Trophoblast cell (in vitro differentiated cells and primary cell): ENCODE data around the gene CCDC85A.
A peak's percentile ranks its signal among the peaks of the same experiment; 100 is the strongest.

ENCODE experiments used
- DNase-seq, 2 donors: peaks; one replicate each; pipeline ENCODE4 v3.0.0-alpha.2; 2016
- H2AFZ ChIP-seq: 2 replicates; pipeline ENCODE4 v1.6.1; 2013; ENCODE audit warnings: low read length, moderate library complexity, mild to moderate bottlenecking; ENCODE audit not compliant: insufficient read depth, poor library complexity
- H2AK5ac ChIP-seq: 2 replicates; pipeline ENCODE4 v1.6.1; 2013; ENCODE audit warnings: mild to moderate bottlenecking, low read length
- H2BK120ac ChIP-seq: 2 replicates; pipeline ENCODE4 v1.6.1; 2013; ENCODE audit warnings: low read length, mild to moderate bottlenecking, moderate library complexity; ENCODE audit not compliant: insufficient read depth, poor library complexity
- H2BK12ac ChIP-seq: 2 replicates; pipeline ENCODE4 v1.6.1; 2013; ENCODE audit warnings: mild to moderate bottlenecking, low read length, moderate library complexity
- H2BK5ac ChIP-seq: 2 replicates; pipeline ENCODE4 v1.6.1; 2013; ENCODE audit warnings: low read length, low read depth, moderate library complexity, mild to moderate bottlenecking; ENCODE audit not compliant: poor library complexity
- H3K14ac ChIP-seq: 2 replicates; pipeline ENCODE4 v1.6.1; 2013; ENCODE audit warnings: mild to moderate bottlenecking, low read length
- H3K18ac ChIP-seq: 2 replicates; pipeline ENCODE4 v1.6.1; 2013; ENCODE audit warnings: mild to moderate bottlenecking, low read length
- H3K23ac ChIP-seq: 2 replicates; pipeline ENCODE4 v1.6.1; 2013; ENCODE audit warnings: low read length
- H3K27ac ChIP-seq: 2 replicates; pipeline ENCODE4 v1.5.1; 2013; ENCODE audit warnings: low read depth, mild to moderate bottlenecking, inconsistent platforms, low read length, moderate library complexity
- H3K27me3 ChIP-seq: 2 replicates; pipeline ENCODE4 v1.6.1; 2013; ENCODE audit warnings: inconsistent platforms, mild to moderate bottlenecking, low read length, moderate library complexity; ENCODE audit not compliant: insufficient read depth
- H3K36me3 ChIP-seq, 2 experiments: 1 replicate in 1 of 2; 2 replicates in 1 of 2; pipeline ENCODE4 v1.6.1; 2013; ENCODE audit warnings: low read length in 2 of 2, mild to moderate bottlenecking in 2 of 2, moderate library complexity in 1 of 2; ENCODE audit not compliant: insufficient read depth in 2 of 2, control insufficient read depth in 1 of 2
- H3K4ac ChIP-seq: 2 replicates; pipeline ENCODE4 v1.6.1; 2013; ENCODE audit warnings: low read depth, mild to moderate bottlenecking, low read length, moderate library complexity
- H3K4me1 ChIP-seq, 2 experiments: 1 replicate in 1 of 2; 2 replicates in 1 of 2; pipeline ENCODE4 v1.6.1; 2013; ENCODE audit warnings: low read length in 2 of 2, mild to moderate bottlenecking in 2 of 2, moderate library complexity in 1 of 2; ENCODE audit not compliant: insufficient read depth in 2 of 2, control insufficient read depth in 1 of 2
- H3K4me2 ChIP-seq: 2 replicates; pipeline ENCODE4 v1.6.1; 2013; ENCODE audit warnings: inconsistent platforms, mild to moderate bottlenecking, low read length, moderate library complexity
- H3K4me3 ChIP-seq: 2 replicates; pipeline ENCODE4 v1.5.1; 2013; ENCODE audit warnings: mild to moderate bottlenecking, low read depth, low read length, inconsistent platforms
- H3K79me1 ChIP-seq: one replicate; pipeline ENCODE4 v1.6.1; 2013; ENCODE audit warnings: low read length
- H3K79me2 ChIP-seq: 2 replicates; pipeline ENCODE4 v1.6.1; 2013; ENCODE audit warnings: low read length, mild to moderate bottlenecking; ENCODE audit not compliant: control insufficient read depth, insufficient read depth, poor library complexity
- H3K9ac ChIP-seq: 2 replicates; pipeline ENCODE4 v1.6.1; 2013; ENCODE audit warnings: mild to moderate bottlenecking, low read length
- H3K9me3 ChIP-seq: 2 replicates; pipeline ENCODE4 v1.6.1; 2013; ENCODE audit warnings: low read depth, mild to moderate bottlenecking, control low read depth, inconsistent platforms, low read length; ENCODE audit not compliant: insufficient read depth
- H4K12ac ChIP-seq: 2 replicates; pipeline ENCODE4 v1.6.1; 2013; ENCODE audit warnings: low read depth, mild to moderate bottlenecking, low read length, moderate library complexity
- H4K8ac ChIP-seq: 2 replicates; pipeline ENCODE4 v1.6.1; 2013; ENCODE audit warnings: low read depth, mild to moderate bottlenecking, low read length, moderate library complexity
- H4K91ac ChIP-seq: one replicate; pipeline ENCODE4 v1.6.1; 2013; ENCODE audit warnings: low read depth, mild to moderate bottlenecking, low read length, moderate library complexity
- WGBS: extraction: QIAGEN DNeasy Blood & Tissue Kit; methylation state at CpG from one replicate; pipeline ENCODE4 v1.1.7; 2013; ENCODE audit warnings: missing lambda C conversion rate; ENCODE audit not compliant: insufficient read length, insufficient coverage; ENCODE audit errors: extremely low coverage; 5-methylcytosine and 5-hydroxymethylcytosine counted together

The CCDC85A gene

DNA sequence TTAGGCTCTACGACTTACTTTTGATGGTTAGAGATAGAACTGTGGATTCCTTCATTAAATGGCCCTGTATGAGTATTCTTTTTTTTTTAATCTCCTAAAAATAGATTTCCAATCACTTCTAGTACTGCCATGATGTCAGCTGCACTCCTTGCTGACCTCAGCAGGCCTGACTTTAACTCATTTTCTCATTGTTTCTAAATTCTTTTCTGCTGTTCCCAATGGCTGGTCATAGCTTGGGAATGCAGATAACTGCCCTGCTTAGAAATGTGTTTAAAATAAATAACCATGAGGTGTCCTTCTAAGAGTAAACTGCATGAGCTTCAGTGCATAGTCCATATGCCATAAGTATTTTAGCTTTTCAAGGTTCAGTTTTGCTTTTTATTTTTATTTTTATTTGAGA lies 15.7 kb downstream of the CCDC85A start:
- Histone ChIP-seq H3K27me3 (no peaks in the 10 kb centered on the region), H3K23ac (no peak overlapping the region), H3K4me1 (peaks cover 0 to 4% of the 10 kb centered on the region in 2 experiments), H3K4me2 (no peak overlapping the region), H3K27ac (no peak overlapping the region), H4K12ac (no peak overlapping the region), H3K79me1 (no peaks in the 10 kb centered on the region), H2BK5ac (no peak overlapping the region), H3K4ac (no peak overlapping the region), H2AFZ (no peak overlapping the region), H2BK120ac (no peak overlapping the region), H4K91ac (no peak overlapping the region), H3K4me3 (no peak overlapping the region), H3K18ac (no peak overlapping the region), H3K9me3 (no peaks in the 10 kb centered on the region), H3K79me2 (no peaks in the 10 kb centered on the region), H2AK5ac (no peak overlapping the region), H2BK12ac (no peak overlapping the region), H3K36me3 (no peaks in the 10 kb centered on the region), H3K14ac (no peak overlapping the region), H4K8ac (no peak overlapping the region), H3K9ac (no peak overlapping the region)
- WGBS: no CpG with 5 or more reads among the region's 1 CpG
- DNase-seq: peak in 1 of 2 donors; percentile 61

DNA sequence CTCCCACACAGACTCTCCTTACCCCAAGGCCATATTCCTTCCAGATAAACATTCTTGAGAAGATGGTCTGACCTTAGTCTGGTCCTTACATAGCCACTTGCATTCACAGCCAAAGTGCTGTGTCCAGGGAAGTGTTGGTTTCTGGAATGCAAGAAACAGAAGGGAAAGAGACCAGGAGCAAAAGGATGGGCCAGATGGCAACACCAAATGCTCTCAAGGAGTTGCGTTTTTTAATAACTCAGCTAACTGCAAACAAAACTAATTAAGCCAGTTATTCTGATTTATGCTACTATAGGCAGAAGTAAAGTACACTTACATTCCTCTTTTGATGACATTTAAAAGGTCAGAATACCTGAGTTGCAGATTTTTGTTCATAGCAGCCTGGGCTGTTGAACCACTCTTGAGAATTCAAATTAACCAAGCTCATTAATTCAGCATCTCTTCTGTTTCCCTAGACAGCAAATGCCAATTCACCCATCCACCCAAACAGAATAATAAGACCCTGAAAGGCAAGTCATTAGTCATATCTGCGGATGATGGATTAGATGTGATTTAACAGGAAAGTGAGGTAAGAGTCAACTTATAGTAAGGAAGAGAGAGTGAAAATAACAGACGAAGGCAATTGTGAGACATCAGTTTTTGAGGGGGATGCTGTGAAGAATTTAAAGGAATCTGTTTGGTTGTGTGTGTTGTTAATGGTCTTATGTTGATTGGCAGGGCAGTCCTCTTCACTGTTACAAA lies 18.8 kb downstream of the CCDC85A start:
- DNase-seq: no peak
- Histone ChIP-seq H3K79me2 (no peaks in the 10 kb centered on the region), H3K9me3 (no peaks in the 10 kb centered on the region), H3K4me1 (peaks cover 0 to 4% of the 10 kb centered on the region in 2 experiments), H3K4ac (no peak overlapping the region), H2AFZ (no peak overlapping the region), H2AK5ac (no peak overlapping the region), H3K4me2 (no peak overlapping the region), H4K8ac (no peak overlapping the region), H3K23ac (no peak overlapping the region), H3K27me3 (no peaks in the 10 kb centered on the region), H4K91ac (no peak overlapping the region), H2BK120ac (no peak overlapping the region), H3K79me1 (no peaks in the 10 kb centered on the region), H4K12ac (no peak overlapping the region), H3K4me3 (no peak overlapping the region), H2BK5ac (no peak overlapping the region), H3K14ac (no peak overlapping the region), H3K27ac (no peak overlapping the region), H3K18ac (no peak overlapping the region), H3K9ac (no peak overlapping the region), H3K36me3 (no peaks in the 10 kb centered on the region), H2BK12ac (no peak overlapping the region)
- no CpG with 5 or more reads among the region's 3 CpGs for WGBS

DNA sequence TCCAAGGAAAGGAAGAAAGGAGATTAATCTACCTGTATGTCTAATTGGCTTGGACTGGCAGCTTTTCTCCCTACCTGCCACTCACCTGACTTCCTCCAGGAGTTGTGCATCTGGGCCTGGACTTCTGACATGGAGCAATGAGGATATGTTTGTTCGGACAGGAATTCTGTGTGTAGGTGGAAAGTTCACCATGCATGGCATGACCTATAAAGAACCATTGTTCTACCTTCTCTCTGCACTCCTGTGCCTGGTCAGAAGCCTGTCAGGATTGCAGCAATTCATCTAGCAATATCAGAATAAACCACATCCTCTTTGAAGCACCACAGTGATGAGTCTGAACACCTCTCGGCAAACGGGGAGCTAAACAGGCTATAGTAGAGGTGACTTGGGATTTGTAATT lies 20.8 kb downstream of the CCDC85A start:
- H3K27ac ChIP-seq: no peak overlapping the region
- no peaks in the 10 kb centered on the region for H3K79me1 ChIP-seq
- H3K23ac ChIP-seq: no peak overlapping the region
- H2BK5ac ChIP-seq: no peak overlapping the region
- H2BK120ac ChIP-seq: no peak overlapping the region
- no peak overlapping the region for H4K91ac ChIP-seq
- no peak overlapping the region for H2AFZ ChIP-seq
- H2AK5ac ChIP-seq: no peak overlapping the region
- H3K18ac ChIP-seq: no peak overlapping the region
- H3K4me1 ChIP-seq: peaks cover 0 to 4% of the 10 kb centered on the region in 2 experiments
- no CpG with 5 or more reads among the region's 3 CpGs for WGBS
- no peak overlapping the region for H3K4ac ChIP-seq
- H3K79me2 ChIP-seq: no peaks in the 10 kb centered on the region
- no peak overlapping the region for H3K9ac ChIP-seq
- H3K36me3 ChIP-seq: no peaks in the 10 kb centered on the region
- no peak overlapping the region for H2BK12ac ChIP-seq
- no peak for DNase-seq
- no peaks in the 10 kb centered on the region for H3K27me3 ChIP-seq
- no peak overlapping the region for H4K8ac ChIP-seq
- H3K4me2 ChIP-seq: no peak overlapping the region
- no peak overlapping the region for H3K14ac ChIP-seq
- no peaks in the 10 kb centered on the region for H3K9me3 ChIP-seq
- H4K12ac ChIP-seq: no peak overlapping the region
- no peak overlapping the region for H3K4me3 ChIP-seq

DNA sequence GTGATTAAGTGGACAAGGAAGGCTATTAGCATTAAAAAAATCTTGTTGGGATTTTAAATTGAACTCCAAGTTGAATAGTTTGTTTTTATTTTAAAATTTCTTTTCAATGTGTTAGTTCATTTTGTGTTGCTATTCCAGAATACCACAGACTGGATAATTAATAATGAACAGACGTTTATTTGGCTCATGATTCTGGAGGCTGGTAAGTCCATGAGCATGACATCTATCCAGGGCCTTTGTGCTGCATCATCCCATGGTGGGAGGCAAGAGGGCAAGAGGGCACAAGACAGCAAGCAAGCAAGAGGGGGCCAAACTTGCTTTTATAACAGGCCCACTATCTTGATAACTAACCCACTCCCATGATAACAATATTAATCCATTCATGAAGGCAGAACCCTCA lies 22.5 kb downstream of the CCDC85A start:
- DNase-seq: no peak
- H2AK5ac ChIP-seq: no peak overlapping the region
- no peaks in the 10 kb centered on the region for H3K4me1 ChIP-seq
- no peak overlapping the region for H4K8ac ChIP-seq
- no peak overlapping the region for H3K9ac ChIP-seq
- H4K91ac ChIP-seq: no peak overlapping the region
- no peak overlapping the region for H2BK5ac ChIP-seq
- no peaks in the 10 kb centered on the region for H3K79me1 ChIP-seq
- H2BK12ac ChIP-seq: no peak overlapping the region
- H3K27me3 ChIP-seq: no peaks in the 10 kb centered on the region
- H3K36me3 ChIP-seq: no peaks in the 10 kb centered on the region
- no peak overlapping the region for H3K23ac ChIP-seq
- no CpG with 5 or more reads among the region's 1 CpG for whole genome bisulfite sequencing
- H3K4ac ChIP-seq: no peak overlapping the region
- no peaks in the 10 kb centered on the region for H3K79me2 ChIP-seq
- H3K4me2 ChIP-seq: no peak overlapping the region
- H3K18ac ChIP-seq: no peak overlapping the region
- H3K27ac ChIP-seq: no peak overlapping the region
- no peak overlapping the region for H4K12ac ChIP-seq
- no peak overlapping the region for H3K14ac ChIP-seq
- no peaks in the 10 kb centered on the region for H3K9me3 ChIP-seq
- no peak overlapping the region for H2BK120ac ChIP-seq
- H2AFZ ChIP-seq: no peak overlapping the region
- H3K4me3 ChIP-seq: no peak overlapping the region
